A673 (cell line): Measurements from ENCODE around the gene MUS81.

Source experiments
- CTCF ChIP-seq: fragments of 300-800, 200-600 bp; sonication (generic); conservative IDR thresholded peaks from 2 replicates; pipeline ENCODE4 v1.5.1; 2017; ENCODE audit warnings: low read depth, mild to moderate bottlenecking, antibody characterized with exemption, low read length, moderate library complexity, mixed read lengths
- EZH2 ChIP-seq: fragments of 200-600 bp; sonication (generic); IDR thresholded peaks from 2 replicates; pipeline ENCODE4 v1.6.1; 2017; ENCODE audit warnings: borderline replicate concordance, low read depth, mild to moderate bottlenecking, mixed read lengths, antibody characterized with exemption, low read length; ENCODE audit not compliant: poor library complexity, severe bottlenecking

- TF ChIP-seq CTCF (no peak), EZH2 (no peak)
Measured at GRCh38 chr11:65829459-65829858, 30.8 kb upstream of the MUS81 start.
